Activated CD4-positive, CD25-positive, alpha-beta regulatory T cell treated with anti-CD3 and anti-CD28 coated beads, Interleukin-2, amount 50 U/mL, for 24 hours (primary cell): ENCODE data around the gene ADRA2B.
"Not testable (repeated sequence)": the region's sequence is repeated elsewhere in the genome, so short reads cannot be mapped to it uniquely, and the experiment has no call there.

Source experiments
- ATAC-seq, 2 donors: fragments of 150-1000 bp; cut with Tn5 transposase; one replicate each; pipeline ENCODE4 v1.10.0; 2021; ENCODE audit warnings: mild to moderate bottlenecking in 1 of 2, moderate library complexity in 1 of 2

Gene ADRA2B

GRCh38 chr2:96085541-96086355, 30.6 kb downstream of the ADRA2B start:
- ATAC-seq: no peak

GRCh38 chr2:96084858-96085518, 31.4 kb downstream of the ADRA2B start:
- ATAC-seq: not testable (repeated sequence)

GRCh38 chr2:96083989-96084857, 32.1 kb downstream of the ADRA2B start:
- ATAC-seq: no peak

- no peak for ATAC-seq
Measured at GRCh38 chr2:96083064-96083939, 33.1 kb downstream of the ADRA2B start.

GRCh38 chr2:96082211-96083063, 33.9 kb downstream of the ADRA2B start:
- no peak for ATAC-seq

- no peak for ATAC-seq
Measured at GRCh38 chr2:96081042-96081441, 35.3 kb downstream of the ADRA2B start.

- ATAC-seq: no peak
Measured at GRCh38 chr2:96075199-96075771, 41.1 kb downstream of the ADRA2B start.

- ATAC-seq: no peak
Measured at GRCh38 chr2:96074156-96074555, 42.2 kb downstream of the ADRA2B start.

GRCh38 chr2:96073170-96073775, 43.1 kb downstream of the ADRA2B start:
- ATAC-seq: no peak

- ATAC-seq: no peak
Measured at GRCh38 chr2:96072746-96073145, 43.6 kb downstream of the ADRA2B start.

GRCh38 chr2:96071977-96072491, 44.3 kb downstream of the ADRA2B start:
- ATAC-seq: not testable (repeated sequence)

GRCh38 chr2:96071087-96071976, 45.0 kb downstream of the ADRA2B start:
- ATAC-seq: not testable (repeated sequence)

- not testable (repeated sequence) for ATAC-seq
Measured at GRCh38 chr2:96070351-96070750, 46.0 kb downstream of the ADRA2B start.

GRCh38 chr2:96069878-96070277, 46.5 kb downstream of the ADRA2B start:
- not testable (repeated sequence) for ATAC-seq

GRCh38 chr2:96067902-96068581, 48.3 kb downstream of the ADRA2B start:
- ATAC-seq: not testable (repeated sequence)

- not testable (repeated sequence) for ATAC-seq
Measured at GRCh38 chr2:96067098-96067660, 49.2 kb downstream of the ADRA2B start.

- not testable (repeated sequence) for ATAC-seq
Measured at GRCh38 chr2:96066511-96066910, 49.9 kb downstream of the ADRA2B start.

GRCh38 chr2:96065954-96066353, 50.4 kb downstream of the ADRA2B start:
- ATAC-seq: not testable (repeated sequence)
